Activated CD8-positive, alpha-beta memory T cell treated with anti-CD3 and anti-CD28 coated beads for 1 hour (primary cell): Measurements from ENCODE around the gene FIZ1.

Source experiments
- DNase-seq, 2 donors: peaks; one replicate each; pipeline ENCODE4 v3.0.0-alpha.2; 2020; ENCODE audit warnings: low read depth in 1 of 2; ENCODE audit errors: extremely low read depth in 1 of 2

FIZ1 gene

GRCh38 chr19:55613930-55614710 is 14.8 kb upstream of the FIZ1 start:
- DNase-seq = no peak

DNA sequence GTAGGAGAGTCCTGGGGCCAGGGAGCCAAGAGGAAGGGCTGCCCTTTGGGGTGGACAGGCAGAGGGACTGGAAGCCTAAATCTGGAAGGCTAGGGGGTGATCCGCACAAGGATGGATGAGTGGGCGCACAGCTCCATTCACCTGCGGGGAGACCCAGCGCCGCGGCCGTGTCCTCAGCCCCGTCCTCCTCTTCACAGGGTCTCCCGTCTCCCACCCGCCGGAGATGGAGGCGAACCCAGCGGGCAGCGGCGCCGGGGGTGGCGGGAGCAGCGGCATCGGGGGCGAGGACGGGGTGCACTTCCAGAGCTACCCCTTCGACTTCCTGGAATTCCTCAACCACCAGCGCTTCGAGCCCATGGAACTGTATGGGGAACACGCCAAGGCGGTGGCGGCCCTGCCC is 14.1 kb upstream of the FIZ1 start:
- no peak for DNase-seq

- no peak for DNase-seq
Measured at GRCh38 chr19:55611983-55612645, 12.8 kb upstream of the FIZ1 start.

DNA sequence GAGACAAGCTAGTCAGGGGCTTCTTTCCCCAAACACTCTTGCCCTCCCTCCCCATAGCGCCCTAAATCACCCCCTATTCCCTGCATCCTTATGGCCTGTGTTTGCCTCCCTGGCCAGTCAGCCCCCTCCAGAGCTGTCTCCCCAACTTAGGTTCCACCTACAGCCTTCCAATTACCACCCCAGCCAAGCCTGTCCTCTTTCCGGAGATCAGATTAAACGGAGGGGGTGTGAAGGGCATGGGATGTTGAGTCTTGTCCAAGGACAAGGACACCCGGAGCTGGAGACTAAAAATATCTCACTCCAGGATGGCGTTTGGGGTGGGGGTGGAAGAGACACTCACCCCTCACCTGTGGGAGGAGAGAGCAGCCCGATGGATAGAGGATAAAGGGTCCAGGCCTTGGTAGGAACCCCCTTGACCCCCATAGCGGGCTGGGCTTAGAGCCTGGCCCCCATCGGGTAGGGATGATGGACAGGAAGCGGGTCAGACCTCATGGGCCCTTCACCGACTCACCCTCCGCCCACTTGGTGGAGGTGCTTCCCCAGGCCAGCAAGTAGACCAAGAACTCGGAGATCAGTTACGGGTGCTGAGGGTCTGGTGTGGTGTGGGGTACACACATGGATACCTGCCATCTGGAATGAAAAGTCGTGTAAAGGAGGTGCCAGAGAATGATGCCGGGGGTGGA is 12.1 kb upstream of the FIZ1 start:
- DNase-seq = no peak

GRCh38 chr19:55609326-55609725 is 10.0 kb upstream of the FIZ1 start:
- no peak for DNase-seq

DNA sequence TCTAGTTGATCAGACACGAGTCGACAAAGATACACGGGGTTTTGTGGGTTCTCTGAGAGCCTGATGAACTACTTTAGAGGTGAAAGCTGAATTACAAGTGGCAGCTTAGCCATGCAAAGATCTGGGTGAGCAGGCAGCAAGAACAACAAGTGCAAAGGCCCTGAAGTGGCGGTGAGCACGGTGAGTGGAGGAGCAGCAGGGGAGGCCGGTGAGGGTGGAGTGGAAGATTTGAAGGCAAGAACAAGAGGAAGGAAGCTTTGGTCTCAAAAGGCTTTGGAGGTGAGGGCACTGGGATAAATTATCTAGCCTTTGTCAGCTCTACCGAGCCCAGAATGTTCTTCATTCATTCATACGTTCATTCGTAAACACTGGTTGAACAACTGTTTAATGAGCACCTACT is 7.5 kb upstream of the FIZ1 start:
- no peak for DNase-seq

GRCh38 chr19:55606471-55606787 is 7.1 kb upstream of the FIZ1 start:
- no peak for DNase-seq

GRCh38 chr19:55605637-55606470 is 6.5 kb upstream of the FIZ1 start, which contains the start of gene ZNF865:
ZNF865 (plus strand) TSS chr19:55605647; CDS start chr19:55613619, 7,972 bp downstream.
- DNase-seq = peak; percentile 49 to 51

DNA sequence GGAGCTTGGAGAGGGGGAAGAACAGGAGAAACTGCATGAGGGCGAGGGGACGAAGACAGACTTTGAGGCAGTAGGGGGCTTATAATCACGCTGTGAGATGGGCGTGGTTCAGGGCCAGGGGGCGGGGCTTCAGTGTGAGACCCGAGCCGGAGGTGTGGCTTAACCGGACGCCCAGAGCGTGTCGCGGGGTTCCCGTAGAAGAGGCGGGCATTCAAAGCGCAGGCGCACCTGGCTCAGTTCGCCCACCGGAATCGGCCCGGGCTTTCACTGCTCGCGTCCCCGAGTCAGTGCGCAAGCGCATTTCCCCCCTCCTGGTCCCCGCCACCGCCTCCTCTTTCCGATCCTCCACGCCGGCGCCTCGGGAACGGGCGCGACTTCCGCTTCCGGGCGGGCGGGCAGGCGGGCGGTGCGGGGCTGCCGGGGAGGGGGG is 5.9 kb upstream of the FIZ1 start:
- DNase-seq = peak; percentile 94 to 97

DNA sequence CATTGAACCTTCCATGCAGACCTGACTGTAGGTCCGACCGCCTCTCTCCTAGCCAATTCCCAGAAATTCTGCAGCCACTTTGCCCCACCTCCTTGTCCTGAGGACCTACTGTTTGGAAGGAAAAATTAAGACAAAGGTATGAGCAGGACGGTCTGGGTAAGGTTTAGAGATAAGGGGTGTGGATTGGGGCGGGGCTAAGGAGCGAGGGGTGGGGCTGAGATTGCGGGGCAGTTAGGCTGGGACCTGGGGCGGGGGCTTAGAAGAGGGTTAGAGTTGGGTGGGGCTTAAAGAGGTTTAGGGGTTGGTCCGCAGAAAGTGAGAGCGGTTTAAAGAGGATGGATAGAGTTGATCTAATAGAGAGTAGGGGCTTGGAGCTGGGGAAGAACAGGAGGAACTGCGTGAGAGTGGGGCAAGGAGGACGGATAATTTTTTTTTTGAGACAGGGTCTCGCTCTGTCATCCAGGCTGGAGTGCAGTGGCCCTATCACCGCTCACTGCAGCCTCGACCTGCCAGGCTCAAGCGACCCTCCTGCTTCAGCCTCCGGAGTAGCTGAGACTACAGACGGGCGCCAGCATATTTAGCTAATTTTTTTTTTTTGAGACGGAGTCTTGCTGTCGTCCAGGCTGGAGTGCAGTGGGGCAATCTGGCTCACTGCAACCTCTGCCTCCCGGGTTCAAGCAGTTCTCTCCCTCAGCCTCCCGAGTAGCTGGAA is 4.4 kb upstream of the FIZ1 start:
- DNase-seq = no peak

GRCh38 chr19:55603115-55603514 is 3.8 kb upstream of the FIZ1 start:
- no peak for DNase-seq

GRCh38 chr19:55602104-55603001 is 3.0 kb upstream of the FIZ1 start:
- DNase-seq = no peak

DNA sequence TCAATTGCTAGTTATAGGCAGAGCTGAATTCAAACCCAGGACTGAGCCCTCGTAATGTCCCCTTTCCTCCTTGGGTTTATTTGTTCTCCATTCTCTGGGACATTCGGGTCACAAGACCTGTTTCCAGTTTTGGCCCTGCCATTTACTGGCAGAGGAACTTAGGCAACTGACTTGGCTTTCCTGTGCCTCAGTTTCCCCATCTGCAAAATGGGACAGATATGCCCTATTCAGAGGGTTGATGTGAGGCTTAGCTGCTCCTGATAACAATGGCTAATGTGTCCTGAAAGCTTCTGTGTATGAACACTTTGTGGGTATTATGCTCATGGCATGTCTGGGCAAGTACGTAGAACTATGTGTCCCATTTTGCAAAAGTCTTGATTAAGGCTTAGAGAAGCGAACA is 1.8 kb upstream of the FIZ1 start:
- no peak for DNase-seq

DNA sequence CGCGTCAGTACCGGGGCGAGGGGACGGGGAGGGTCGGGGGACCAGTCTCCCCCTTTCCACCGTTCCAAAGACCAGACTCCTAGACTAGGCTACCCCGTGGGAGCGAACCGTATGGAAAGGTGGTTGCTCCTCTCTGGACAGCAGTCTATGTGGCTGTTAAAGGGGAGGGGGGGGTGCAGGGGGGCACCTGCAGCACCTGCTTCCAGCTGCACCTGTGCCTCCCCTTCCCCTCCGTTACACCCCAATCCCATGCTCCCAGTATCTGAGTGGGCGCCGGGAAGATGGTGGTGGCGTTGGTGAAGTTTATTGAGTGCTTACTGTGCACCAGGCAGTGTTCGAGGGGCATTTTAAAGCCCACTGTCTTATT is 1.3 kb upstream of the FIZ1 start:
- no peak for DNase-seq

DNA sequence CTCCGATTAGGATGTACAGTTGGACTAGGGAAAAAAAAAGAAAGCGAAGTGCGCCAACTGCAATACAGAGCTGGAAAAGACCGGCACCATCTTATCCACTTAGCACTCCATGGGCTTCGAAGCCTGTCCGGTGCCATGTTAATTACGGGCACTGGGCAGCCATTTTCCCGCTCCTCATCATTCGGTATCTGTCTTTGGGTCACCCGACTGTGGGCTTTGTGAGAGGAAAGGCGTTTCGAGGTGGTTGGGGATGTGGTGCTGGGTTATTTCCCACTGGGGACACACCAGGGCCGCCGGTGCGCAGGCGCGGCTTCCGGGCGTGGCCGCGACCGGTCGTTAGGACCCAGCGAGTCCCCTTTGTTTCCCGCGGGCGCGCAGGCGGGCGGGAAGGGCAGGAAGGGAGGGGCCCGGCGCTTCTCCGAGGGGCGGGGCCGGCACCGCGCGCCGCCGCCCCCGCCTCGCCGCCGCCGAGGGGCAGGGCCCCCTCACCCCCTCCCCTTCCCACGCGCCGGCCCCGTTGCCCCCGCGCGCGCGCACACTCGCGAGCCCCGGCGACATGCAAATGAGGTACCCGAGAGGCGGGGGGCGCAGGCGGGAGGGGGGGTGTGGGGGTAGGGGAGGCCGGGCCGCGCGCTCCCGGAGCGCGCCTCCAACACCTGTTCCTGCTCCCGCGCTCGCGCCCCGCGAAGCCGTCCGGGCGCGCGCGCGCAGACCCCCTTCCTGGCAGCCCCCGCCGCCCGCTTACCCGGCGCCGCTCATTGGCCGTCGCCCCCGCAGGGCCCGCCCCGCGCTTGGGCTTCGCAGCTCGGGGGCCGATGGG is 735 bp upstream of the FIZ1 start, which contains the start of gene ZNF524:
Gene ZNF524 (plus strand): TSS at position 447 of the 820 bp plus-strand sequence. CDS start 1,825 bp downstream, outside the sequence.
- DNase-seq = peak; percentile 60 to 72

GRCh38 chr19:55598719-55599467 is 424 bp downstream of the FIZ1 start:
- DNase-seq = peak; percentile 83 to 84

- DNase-seq = no peak
Measured at GRCh38 chr19:55598034-55598433, 1.3 kb downstream of the FIZ1 start.

DNA sequence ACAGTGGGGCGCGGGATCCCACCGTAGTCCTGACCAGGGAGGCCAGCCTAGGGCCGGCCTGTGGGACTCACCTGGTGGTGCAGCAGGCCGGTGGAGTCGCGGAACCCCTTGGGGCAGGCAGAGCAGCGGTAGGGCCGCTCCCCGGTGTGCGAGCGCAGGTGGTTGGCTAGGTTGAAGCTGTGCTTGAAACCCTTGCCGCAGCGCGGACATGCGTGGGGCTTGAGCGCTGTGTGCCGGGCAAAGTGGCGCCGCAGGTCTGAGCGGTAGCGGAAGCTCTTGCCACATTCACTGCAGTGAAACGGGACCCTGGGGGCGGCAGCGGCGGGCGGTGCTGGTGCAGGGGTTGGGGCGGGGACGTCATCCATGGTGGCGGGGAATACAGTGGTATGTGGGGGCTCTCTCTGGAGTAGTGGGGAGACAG is 1.8 kb downstream of the FIZ1 start:
- DNase-seq = no peak
